HG03139 (cell line): ENCODE data around the gene RGS7.
"Not testable (repeated sequence)": the region's sequence is repeated elsewhere in the genome, so short reads cannot be mapped to it uniquely, and the experiment has no call there.

Experiments
- ATAC-seq: cut with Tn5 transposase; IDR thresholded peaks from one replicate; pipeline ENCODE4 v1.9.1; 2021; ENCODE audit not compliant: unreplicated experiment

The RGS7 gene

DNA sequence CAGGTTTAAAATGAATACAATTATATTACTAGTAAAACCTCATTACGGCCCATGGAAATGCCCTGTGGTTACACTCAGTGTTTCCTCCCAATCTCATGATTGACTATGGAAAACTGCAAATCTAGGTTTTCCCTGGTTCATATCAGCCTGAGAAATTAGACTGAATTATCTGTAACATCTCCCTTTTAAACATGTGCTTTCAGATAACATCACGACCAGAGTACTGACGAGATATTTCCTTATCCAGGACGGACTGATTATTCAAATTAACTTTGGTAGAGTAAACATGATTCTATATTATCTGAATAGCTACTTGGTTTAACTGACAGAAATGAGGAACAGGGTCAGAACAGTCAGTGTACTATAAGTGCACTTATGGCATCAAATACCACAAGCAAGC is 82.3 kb downstream of the RGS7 start:
- ATAC-seq = no peak

DNA sequence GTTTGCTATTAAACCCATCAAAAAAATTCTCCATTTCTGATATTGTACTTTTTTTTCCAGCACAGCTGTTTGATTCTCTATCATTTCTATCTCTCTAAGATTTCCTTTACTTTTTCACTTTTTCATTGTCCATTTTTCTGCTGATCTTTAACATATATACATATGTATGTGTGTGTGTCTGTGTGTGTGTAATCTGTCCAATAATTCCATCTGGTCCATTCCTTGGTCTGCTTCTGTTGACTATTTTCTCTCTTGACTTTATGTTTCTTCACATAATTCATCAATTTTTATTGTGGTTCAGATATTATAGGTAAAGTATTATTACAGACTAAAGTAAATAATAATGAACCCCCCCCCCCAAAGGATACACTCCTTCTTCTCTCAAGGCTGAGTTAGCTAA is 84.2 kb downstream of the RGS7 start:
- ATAC-seq = no peak

DNA sequence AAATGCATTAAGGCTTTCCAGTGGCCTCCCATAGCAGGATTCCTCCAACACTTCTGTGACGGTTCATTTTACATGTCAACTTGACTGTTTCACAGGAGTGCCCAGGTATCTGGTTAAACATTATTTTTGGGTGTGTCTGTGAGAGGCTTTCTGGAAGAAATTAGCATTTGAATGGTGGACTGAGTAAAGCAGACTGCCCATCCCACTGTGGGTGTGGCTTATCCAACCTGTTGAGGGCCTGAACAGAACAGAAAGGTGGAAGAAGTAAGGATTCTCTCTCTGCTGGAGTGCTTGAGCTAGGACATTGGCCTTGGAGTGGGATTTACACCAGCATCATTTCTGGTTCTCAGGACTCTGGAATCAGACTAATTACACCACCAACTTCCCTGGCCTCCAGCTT is 85.6 kb downstream of the RGS7 start:
- no peak for ATAC-seq

DNA sequence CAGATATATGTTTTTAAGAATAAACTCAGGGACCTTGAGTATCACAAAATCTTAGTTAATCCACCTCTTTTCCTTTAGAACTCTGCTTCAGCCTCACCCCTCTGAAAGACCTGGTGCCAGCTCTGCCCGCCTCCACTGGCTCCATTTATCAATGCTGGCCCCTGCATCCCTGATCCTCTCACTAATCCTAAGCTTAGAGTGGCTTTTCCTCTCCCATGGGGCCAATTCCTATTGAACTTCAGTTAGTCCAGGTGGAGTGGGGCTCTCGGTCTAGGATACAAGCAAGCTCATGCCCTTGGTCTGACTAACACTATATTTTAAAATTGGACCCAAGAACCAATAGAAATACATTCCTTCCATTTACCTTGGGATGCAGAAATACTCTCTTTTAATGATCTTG is 87.0 kb downstream of the RGS7 start:
- no peak for ATAC-seq

DNA sequence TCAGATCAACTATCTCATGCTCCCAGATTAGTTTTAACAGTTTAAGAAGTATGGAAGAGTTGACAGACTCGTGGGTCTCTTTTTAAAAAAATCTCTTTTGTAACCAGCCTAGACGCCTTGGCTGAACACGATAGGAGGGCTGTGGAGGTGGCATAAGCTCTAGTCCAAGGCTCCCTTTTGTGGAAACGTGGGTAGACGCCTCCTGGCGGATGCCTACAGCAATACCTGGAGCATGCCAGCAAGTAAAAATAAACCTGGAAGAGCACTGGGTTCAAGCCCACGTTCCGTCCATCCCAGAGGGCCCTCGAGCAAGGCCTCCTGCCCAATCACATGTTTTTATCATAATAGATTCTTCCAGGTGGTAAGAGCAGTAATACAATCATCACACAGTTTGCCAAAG is 87.9 kb downstream of the RGS7 start:
- no peak for ATAC-seq

DNA sequence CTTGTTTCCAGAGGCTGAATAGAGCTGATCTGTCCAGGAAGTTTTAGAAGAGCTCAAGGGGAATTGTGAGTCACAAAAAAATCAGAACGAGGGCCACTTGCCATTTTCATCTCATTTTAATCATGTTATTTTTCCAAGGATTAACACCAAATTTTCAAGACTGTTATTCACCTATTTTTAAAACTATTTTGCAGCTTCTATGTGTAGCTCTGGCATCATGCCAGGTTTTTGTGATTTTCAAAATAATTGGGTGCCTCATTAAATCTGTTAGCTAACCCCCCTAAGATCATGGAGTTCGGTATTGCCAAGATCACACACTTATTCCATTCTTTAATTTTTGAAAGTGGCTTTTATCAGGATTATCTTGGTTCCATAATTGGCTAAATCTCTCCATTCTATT is 90.9 kb downstream of the RGS7 start:
- no peak for ATAC-seq

DNA sequence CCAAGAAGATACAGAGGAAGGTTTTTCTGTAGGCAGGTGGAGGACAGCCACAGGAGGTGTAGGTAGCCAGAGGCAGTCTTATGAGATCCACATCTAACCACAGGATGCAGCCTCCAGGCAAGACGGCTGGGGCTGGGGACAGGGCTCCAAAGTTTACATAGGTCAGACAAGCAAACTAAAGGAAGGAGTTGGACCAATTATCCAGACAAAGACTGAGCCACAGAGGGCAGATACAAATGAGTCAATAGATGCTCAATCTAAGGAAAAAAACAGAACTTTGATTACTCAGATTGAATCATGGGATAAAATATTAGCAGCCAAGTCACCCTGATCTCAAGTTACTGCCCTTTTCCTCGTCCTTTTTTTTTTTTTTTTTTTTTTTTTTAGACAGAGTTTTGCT is 91.6 kb downstream of the RGS7 start:
- ATAC-seq = no peak

DNA sequence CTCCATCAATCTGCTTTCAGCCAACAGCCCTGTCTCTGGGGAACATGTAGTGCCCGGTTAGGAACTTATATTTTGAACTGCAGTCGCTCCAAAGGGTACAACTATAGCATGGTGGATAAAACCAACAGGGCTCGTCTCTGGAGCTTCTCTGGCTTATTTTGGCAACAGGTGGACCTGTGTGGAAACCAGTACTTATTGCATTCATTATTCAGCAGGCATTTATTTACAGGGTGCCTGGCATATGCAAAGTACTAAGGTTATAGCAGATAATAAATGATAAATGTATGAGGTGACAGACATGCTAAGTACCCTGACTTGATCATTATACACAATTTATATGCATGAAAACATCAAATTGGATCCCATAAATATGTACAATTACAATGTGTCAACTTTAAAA is 93.7 kb downstream of the RGS7 start:
- ATAC-seq = no peak

DNA sequence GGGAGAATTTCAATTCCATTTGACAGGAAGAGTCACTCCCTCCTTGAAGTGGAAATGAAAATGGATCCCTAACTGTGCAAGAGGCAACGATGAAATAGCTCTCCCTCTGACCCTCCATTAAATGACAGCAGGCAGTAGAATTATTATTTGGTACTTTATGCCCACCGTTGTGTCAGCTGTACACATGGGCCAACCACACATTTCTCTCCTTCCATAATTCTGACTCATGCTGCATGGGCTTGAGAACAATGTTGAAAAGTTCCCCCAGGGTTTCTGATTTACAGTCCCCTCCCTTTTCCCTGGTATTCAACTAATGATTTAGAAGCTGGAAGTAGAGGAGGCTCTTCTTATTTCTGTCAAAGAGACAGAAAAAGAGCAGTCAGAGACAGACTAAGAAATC is 103.5 kb downstream of the RGS7 start:
- no peak for ATAC-seq

DNA sequence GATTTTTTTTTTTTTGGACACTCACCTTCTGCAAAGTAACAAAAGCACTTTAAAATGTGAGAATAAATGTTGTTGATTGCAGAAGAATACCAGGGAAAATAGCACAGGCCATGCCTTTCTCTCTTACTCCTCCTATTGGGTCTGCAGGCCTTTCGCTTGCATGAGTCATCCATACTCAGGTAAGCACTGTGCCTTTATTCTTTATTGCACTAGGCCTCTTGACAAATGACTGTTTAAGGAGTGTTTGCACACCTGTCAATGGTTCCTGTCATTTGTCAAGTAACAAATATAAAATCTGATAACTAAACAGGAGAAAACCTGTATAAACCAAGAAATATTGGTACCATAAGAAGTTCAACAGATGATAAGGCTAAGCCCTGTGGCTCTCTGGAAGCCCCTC is 106.5 kb downstream of the RGS7 start:
- no peak for ATAC-seq

DNA sequence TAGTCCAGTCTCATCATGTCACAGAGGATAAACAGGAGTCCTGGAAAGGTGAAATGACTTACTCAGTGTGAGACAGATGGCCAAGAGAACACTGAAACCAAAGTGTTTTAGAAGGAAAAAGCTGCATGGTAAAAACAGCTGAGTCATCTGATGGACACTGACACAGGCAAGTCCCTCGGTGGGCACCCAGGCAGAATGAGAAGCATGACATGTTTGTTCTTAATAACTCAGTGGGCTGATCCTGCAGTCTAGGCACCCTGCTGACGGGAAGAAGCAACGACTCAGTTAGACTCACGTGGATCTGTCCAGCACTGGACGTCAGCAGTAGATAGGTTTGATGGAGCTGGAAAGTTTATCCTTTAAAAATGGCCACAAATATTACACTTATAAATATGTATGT is 116.9 kb downstream of the RGS7 start:
- ATAC-seq = no peak

DNA sequence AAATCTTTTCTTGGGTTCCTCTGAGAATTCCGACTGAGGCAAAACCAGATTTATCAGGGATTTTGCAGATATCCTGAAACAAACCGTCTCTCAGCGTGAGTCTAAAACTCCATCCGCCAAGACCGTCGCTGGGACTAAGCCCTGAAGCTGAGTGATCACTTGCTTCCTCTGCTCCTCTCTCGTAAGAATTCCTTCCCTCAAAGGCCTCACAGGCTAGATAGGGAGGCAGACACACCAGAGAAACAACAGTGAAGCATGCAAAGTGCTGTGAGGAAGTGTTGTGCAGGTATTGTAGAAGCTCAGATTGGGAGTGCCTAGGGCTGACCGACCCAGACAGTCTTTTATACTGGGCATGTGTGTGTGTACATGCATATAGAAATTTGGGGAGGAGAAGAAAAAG is 119.1 kb downstream of the RGS7 start:
- no peak for ATAC-seq

DNA sequence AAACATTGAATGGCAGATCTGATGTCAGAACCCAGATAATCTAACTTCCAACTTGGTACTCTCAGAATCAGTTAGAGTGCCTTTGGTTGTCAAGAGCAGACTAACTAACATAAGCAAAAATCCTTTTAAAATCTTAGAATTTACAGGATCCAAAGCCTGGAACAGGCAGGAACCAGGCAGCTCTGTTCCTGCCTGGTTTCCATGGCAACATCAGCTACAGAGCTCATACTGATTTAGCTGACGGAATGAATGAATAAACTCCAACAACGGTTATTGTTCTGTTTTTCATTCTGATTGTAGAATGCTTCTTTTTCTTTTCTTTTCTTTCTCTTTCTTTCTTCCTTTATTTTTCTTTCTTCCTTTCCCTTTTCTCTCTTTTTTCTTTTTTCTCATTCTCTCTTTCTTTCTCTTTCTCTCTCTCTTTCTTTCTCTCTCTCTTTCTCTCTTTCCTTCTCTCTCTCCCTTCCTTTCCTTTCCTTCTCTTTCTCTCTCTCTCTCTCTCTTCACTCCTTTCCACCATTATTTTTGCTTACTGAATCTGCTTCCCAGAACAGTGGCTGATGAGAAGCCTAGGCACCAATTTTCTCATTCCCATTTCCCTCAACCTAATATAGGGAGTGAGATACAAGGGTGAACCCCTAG is 121.6 kb downstream of the RGS7 start:
- ATAC-seq = no peak

DNA sequence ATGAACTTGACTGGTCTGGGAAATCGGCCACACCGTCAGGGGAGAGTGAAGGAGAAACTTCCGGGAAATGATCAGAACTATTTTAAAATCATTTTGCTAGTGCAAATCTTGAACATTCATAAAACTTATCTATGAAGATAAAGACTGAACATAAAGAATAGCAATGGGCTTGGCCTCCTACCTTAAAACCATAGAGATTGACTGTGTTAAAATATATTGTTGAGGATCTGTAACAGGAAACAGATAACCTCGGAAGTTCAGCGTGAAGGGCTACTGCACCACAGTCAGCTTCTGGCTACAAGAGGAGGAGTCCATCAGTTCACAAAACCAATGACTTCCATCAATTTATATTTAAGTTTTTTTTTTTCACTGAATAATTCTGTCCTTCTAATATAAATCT is 127.3 kb downstream of the RGS7 start:
- no peak for ATAC-seq

DNA sequence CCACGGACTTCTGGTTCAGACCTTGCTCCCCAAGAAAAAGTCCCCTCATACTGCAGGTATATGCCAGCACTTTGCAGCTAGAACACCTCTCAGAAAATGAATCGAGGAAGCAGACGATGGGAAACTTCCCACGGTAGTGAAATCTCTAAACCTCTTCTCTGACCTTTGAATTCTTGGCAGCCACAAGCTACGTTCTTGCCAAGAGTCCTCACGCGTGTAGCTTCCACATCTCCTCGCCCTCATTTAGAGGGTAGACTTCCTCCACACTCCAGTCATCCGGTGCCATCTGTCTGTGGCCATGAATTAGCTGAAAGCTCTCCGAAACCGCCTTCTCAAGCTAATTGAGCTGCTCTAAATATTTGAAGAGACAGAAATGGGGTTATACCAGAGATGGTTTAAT is 127.8 kb downstream of the RGS7 start:
- ATAC-seq = no peak

DNA sequence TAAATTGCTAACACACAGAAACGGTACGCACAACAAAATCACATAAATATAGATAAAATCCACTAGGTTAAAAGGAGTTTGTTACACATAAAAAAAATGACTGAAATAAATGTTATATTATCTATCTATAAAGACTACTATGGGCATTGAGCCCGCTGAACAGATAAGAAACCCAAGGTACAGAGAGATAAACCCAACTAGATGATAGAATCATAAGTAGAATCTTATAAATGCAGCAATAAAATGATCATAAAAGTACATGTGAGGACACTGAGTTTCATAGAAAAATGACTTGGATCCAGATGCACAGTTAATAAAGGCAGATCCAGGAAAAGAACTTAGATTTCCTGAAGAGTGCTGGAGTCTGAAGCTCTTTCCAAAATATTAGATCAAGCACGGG is 128.7 kb downstream of the RGS7 start:
- no peak for ATAC-seq

DNA sequence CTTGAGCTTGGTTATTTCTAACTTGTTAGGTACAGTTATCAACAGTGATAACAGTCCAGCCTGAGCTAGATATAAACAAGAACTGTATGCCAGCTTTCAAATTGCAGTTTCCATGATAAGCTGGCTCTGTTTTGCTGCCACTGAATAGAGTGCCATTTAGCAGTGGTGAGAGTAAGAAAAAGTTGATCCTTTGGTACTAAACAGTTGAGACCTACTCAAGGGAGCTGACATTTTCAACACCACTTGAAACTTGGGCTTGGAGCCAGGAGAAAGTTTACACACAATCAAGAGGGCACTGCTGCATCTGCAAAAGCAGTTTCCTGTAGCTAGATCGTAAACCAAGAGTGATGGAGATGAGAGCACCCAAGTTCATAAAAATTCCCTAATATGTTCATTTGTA is 131.3 kb downstream of the RGS7 start:
- ATAC-seq = no peak

DNA sequence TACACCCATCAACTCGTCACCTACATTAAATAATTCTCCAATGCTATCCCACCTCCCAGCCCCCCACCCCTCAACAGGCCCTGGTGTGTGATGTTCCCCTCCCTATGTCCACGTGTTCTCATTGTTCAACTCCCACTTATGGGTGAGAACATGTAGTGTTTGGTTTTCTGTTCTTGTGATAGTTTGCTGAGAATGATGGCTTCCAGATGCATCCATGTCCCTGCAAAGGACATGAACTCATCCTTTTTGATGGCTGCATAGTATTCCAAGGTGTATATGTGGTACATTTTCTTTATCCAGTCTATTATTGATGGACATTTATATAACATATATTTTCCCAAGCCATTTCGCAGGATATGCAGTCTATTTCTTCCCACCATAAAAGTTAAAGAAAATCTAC is 132.8 kb downstream of the RGS7 start:
- not testable (repeated sequence) for ATAC-seq

DNA sequence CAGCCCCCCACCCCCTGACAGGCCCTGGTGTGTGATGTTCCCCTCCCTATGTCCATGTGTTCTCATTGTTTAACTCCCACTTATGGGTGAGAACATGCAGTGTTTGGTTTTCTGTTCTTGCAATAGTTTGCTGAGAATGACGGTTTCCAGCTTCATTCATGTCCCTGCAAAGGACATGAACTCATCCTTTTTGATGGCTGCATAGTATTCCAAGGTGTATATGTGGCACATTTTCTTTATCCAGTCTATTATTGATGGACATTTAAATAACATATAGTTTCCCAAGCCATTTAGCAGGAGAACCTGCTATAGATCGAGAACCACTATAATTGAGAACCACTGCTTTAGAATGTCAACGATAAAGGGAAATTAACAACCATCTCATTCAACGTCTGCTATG is 134.2 kb downstream of the RGS7 start:
- not testable (repeated sequence) for ATAC-seq

DNA sequence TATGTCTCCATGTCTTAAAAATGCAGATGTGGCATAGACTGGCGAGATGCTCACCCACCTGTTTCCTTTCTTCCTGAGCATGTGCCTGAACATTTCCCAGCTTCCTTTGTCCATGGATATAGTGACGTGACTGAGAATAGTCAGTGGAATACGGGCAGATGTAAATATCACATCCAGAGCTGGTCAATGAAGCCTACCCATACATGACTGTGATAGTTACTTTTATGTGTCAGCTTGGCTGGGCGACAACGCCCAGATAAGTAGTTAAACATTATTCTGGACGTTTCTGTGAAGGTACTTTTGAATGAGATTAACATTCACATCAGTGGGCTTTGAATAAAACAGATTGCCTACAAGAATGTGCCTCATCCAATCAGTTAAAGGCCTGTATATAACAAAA is 135.7 kb downstream of the RGS7 start:
- ATAC-seq = no peak

DNA sequence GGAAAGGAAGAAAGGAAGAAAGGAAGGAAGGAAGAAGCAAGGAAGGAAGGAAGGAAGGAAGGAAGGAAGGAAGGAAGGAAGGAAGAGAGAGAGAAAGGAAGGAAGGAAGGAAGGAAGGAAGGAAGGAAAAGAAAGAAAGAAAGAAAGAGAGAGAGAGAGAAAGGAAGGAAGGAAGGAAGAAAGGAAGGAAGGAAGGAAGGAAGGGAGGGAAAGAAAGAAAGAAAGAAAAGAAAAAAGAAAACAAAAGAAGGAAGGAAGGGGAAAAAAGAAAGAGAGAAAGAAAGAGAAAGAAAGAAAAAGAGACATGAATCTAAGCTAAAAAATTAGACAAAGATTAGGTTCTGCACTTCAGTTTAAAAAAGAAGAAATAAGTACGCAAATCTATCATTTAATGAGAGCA is 136.1 kb downstream of the RGS7 start:
- not testable (repeated sequence) for ATAC-seq

DNA sequence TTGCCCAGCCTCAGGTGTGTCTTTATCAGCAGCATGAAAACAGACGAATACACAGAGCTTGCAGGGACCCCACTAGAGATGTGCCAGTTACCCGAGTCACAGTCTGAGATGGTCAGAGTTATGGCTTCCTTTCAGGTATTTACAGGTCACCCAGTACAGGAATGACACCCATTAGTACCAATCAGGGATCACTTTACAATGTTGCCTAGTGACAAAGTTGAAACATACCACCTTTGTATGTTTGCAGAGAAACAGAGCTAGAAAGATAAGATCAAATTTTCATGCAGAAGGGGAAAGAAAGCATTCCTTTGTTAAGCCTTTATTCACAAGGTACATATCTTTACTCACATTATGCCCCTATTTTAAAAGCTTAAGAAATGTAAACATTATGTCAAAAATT is 137.6 kb downstream of the RGS7 start:
- ATAC-seq = no peak

DNA sequence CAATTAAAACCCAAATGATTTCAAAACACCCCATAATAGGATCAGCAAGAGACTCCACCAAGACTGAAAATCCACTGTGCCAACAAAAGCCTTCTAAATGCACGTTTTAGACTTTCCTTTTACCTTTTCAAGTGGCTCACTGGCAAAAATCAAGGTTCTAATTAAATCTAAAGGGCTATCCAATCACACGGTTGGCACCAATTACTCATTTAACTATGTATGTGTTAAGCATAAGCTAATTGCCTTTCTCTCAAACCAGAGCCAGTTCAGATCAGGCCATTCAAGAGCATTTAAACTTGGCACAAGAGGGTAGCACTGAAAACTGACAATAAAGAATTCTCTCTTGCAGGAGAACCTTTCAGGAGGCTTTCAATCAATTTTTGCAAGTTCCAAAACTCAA is 139.5 kb downstream of the RGS7 start:
- no peak for ATAC-seq

DNA sequence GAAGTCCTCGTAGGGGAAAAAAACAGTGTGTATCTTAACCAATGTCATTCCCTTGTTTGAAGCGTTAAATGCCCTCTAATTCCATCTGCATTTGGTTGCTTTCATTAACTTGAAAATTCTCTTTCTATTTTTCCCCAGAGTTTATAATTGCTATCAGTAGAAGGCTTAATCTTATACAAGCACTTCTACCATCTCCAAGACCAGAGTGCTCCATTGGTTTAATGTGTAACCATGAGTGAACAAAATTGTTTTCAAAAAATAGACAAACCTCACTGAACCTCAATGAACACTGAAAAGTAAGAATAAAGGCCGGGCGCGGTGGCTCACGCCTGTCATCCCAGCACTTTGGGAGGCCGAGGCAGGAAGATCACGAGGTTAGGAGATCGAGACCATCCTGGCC is 141.3 kb downstream of the RGS7 start:
- ATAC-seq = no peak
